ENCODE measurements around the gene GALNT17. TPM values are rescaled to one million over a fixed set of nuclear protein-coding genes. Genes with fewer than 3 reads are reported as not detected.

Gene GALNT17
- total and polyA plus RNA-seq, 11 donors, result 16.9 to 116 (median 73.1) TPM

GRCh38 chr7:71465741-71466189 is 333.8 kb downstream of the GALNT17 start:
- Histone ChIP-seq H3K4me1 (peaks cover 0 to 33% (median 6%) of the 10 kb centered on the region in 12 donors), H3K4me3 (no peak overlapping the region), H3K9me3 (no peaks in the 10 kb centered on the region), H3K27ac (peak overlapping the region in 1 of 12 donors; percentile 22), H3K27me3 (no peaks in the 10 kb centered on the region), H3K36me3 (no peaks in the 10 kb centered on the region)
- 58 to 72% (median 64%) methylated on average over 6 of the region's 6 CpGs for WGBS, 4 donors
- DNase-seq (no peak), ATAC-seq (no peak)
- TF ChIP-seq, protein P1, sequence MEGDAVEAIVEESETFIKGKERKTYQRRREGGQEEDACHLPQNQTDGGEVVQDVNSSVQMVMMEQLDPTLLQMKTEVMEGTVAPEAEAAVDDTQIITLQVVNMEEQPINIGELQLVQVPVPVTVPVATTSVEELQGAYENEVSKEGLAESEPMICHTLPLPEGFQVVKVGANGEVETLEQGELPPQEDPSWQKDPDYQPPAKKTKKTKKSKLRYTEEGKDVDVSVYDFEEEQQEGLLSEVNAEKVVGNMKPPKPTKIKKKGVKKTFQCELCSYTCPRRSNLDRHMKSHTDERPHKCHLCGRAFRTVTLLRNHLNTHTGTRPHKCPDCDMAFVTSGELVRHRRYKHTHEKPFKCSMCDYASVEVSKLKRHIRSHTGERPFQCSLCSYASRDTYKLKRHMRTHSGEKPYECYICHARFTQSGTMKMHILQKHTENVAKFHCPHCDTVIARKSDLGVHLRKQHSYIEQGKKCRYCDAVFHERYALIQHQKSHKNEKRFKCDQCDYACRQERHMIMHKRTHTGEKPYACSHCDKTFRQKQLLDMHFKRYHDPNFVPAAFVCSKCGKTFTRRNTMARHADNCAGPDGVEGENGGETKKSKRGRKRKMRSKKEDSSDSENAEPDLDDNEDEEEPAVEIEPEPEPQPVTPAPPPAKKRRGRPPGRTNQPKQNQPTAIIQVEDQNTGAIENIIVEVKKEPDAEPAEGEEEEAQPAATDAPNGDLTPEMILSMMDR (IDR thresholded peaks at IDR 0.05), result no peak
- TF ChIP-seq POLR2A (IDR thresholded peaks at IDR 0.05), result no peak
- intact Hi-C loops (cut with DNase I), result no loop called here

GRCh38 chr7:71466448-71467145 is 334.7 kb downstream of the GALNT17 start:
- WGBS, 4 donors, result 64 to 73% (median 71%) methylated on average over 5 of the region's 5 CpGs
- intact Hi-C loops (cut with DNase I), result no loop called here

GRCh38 chr7:71470326-71470725 is 338.4 kb downstream of the GALNT17 start:
- Histone ChIP-seq H3K27me3 (no peaks in the 10 kb centered on the region), H3K4me1 (peaks cover 0 to 4% (median 0%) of the 10 kb centered on the region in 12 donors), H3K27ac (no peak overlapping the region), H3K36me3 (no peaks in the 10 kb centered on the region), H3K4me3 (no peak overlapping the region), H3K9me3 (peaks cover 0 to 9% (median 0%) of the 10 kb centered on the region in 12 donors)
- intact Hi-C loops (cut with DNase I), result loop anchor here in 2 of 10 donors (10.0 kb wide), 2 partner anchors 56 to 84 kb away; no protein-coding TSS in a partner anchor
- 52 to 69% (median 66%) methylated on average over 6 of the region's 6 CpGs for WGBS, 4 donors
- no peak for ATAC-seq
- no peak for DNase-seq
- TF ChIP-seq, protein P1 (IDR thresholded peaks at IDR 0.05), result no peak
- no peak for TF ChIP-seq POLR2A (IDR thresholded peaks at IDR 0.05)

More at GRCh38 chr7:71466448-71467145, 334.7 kb downstream of the GALNT17 start:
- Histone ChIP-seq H3K4me3 (no peak overlapping the region), H3K4me1 (peaks cover 0 to 26% (median 6%) of the 10 kb centered on the region in 12 donors), H3K9me3 (no peaks in the 10 kb centered on the region), H3K36me3 (no peaks in the 10 kb centered on the region), H3K27me3 (no peaks in the 10 kb centered on the region), H3K27ac (no peak overlapping the region)
- no peak for TF ChIP-seq POLR2A (IDR thresholded peaks at IDR 0.05)
- TF ChIP-seq, protein P1 (IDR thresholded peaks at IDR 0.05), result no peak
- ATAC-seq, result no peak
- DNase-seq, result no peak

DNA sequence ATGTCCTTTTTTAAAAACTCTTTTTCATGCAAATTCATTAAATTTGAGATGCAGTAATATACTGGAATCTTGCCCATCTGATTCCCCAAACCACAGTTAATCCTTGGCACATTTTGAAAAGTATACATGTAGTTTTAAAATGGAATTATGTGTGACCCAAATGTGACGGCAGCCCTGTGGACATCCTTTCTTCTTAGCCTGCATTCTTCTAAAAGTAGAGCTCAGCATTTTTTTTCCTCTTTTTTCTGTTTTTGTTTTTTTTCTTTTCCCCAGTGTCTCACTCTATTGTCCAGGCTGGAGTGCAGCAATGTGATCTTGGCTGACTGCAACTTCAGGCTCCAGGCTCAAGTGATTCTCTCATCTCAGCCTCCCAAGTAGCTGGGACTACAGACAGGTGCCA is 338.9 kb downstream of the GALNT17 start:
- ATAC-seq (no peak), DNase-seq (no peak)
- Histone ChIP-seq H3K4me3 (no peak overlapping the region), H3K36me3 (no peaks in the 10 kb centered on the region), H3K27me3 (no peaks in the 10 kb centered on the region), H3K27ac (no peak overlapping the region), H3K4me1 (no peaks in the 10 kb centered on the region), H3K9me3 (peaks cover 0 to 9% (median 0%) of the 10 kb centered on the region in 12 donors)
- intact Hi-C loops (cut with DNase I), result loop anchor here in 2 of 10 donors (10.0 kb wide), 2 partner anchors 56 to 84 kb away; no protein-coding TSS in a partner anchor
- WGBS, 4 donors, result 60 to 75% (median 69%) methylated on average over 1 of the region's 1 CpG
- TF ChIP-seq, protein P1 (IDR thresholded peaks at IDR 0.05), result no peak
- TF ChIP-seq POLR2A (IDR thresholded peaks at IDR 0.05), result no peak

All from heart left ventricle (tissue), 16 donors.